ENCODE measurements around the gene HOXD3. TPM values are rescaled to one million over a fixed set of nuclear protein-coding genes. Genes with fewer than 3 reads are reported as not detected.

The HOXD3 gene
- polyA plus RNA-seq, 1 donor (not counting 4 experiments of a cell fraction or from before 2014, with no cell fraction given), result not detected

GRCh38 chr2:176205126-176205525, 48.0 kb downstream of the HOXD3 start:
- H3K4me2 ChIP-seq (ENCODE audit: control insufficient read depth, extremely low read depth, insufficient read depth, low read depth, low read length), result no peak overlapping the region
- H4K20me1 ChIP-seq (ENCODE audit: control insufficient read depth, extremely low read depth, insufficient read depth, low read length), result no peaks in the 10 kb centered on the region
- H3K9ac ChIP-seq (ENCODE audit: control insufficient read depth, extremely low read depth, insufficient read depth, low read length), result no peak overlapping the region
- peaks cover 6% of the 10 kb centered on the region for H3K27me3 ChIP-seq (ENCODE audit: control insufficient read depth, extremely low read depth, insufficient read depth, low read length)
- no peaks in the 10 kb centered on the region for H3K36me3 ChIP-seq (ENCODE audit: control insufficient read depth in 2 of 2, extremely low read depth in 1 of 2, insufficient read depth in 2 of 2, low read length in 2 of 2)
- dilution Hi-C loops (cut with MboI; ENCODE audit: extremely low pct_ligation_motif_present, low sequenced_read_pairs), result no loop called here
- DNase-seq (ENCODE audit: low read depth, low spot score) (no peak), FAIRE-seq (no peak)
- H3K9me1 ChIP-seq (ENCODE audit: control insufficient read depth, extremely low read depth, insufficient read depth, low read length), result no peaks in the 10 kb centered on the region
- H3K4me1 ChIP-seq (ENCODE audit: control insufficient read depth, extremely low read depth, insufficient read depth, low read length), result no peaks in the 10 kb centered on the region
- no peak overlapping the region for H3K4me3 ChIP-seq (ENCODE audit: control insufficient read depth in 2 of 3, extremely low read depth in 1 of 3, insufficient read depth in 2 of 3, low read depth in 1 of 3, low read length in 3 of 3)
- no peak overlapping the region for H2AFZ ChIP-seq (ENCODE audit: control insufficient read depth, low read length)
- TF ChIP-seq CTCF (optimal IDR thresholded peaks at IDR 0.05 in 1 of 3, IDR thresholded peaks at IDR 0.05 in 1 of 3, conservative IDR thresholded peaks at IDR 0.05 in 1 of 3; ENCODE audit: extremely low read depth in 1 of 3, insufficient read depth in 2 of 3, low read length in 3 of 3) (no peak), EZH2 (IDR thresholded peaks at IDR 0.05; ENCODE audit: low read length) (no peak)
- H3K79me2 ChIP-seq (ENCODE audit: control insufficient read depth, insufficient read depth, low read length), result no peaks in the 10 kb centered on the region
- H3K27ac ChIP-seq (ENCODE audit: control insufficient read depth, insufficient read depth, low read length), result no peak overlapping the region
- no peaks in the 10 kb centered on the region for H3K9me3 ChIP-seq (ENCODE audit: control insufficient read depth, low read depth, low read length)

GRCh38 chr2:176206136-176206535, 49.0 kb downstream of the HOXD3 start:
- Histone ChIP-seq H3K27me3 (ENCODE audit: control insufficient read depth, extremely low read depth, insufficient read depth, low read length) (peaks cover 3% of the 10 kb centered on the region), H2AFZ (ENCODE audit: control insufficient read depth, low read length) (no peak overlapping the region), H3K27ac (ENCODE audit: control insufficient read depth, insufficient read depth, low read length) (no peak overlapping the region), H4K20me1 (ENCODE audit: control insufficient read depth, extremely low read depth, insufficient read depth, low read length) (no peaks in the 10 kb centered on the region), H3K9me3 (ENCODE audit: control insufficient read depth, low read depth, low read length) (no peaks in the 10 kb centered on the region), H3K4me1 (ENCODE audit: control insufficient read depth, extremely low read depth, insufficient read depth, low read length) (no peaks in the 10 kb centered on the region), H3K4me2 (ENCODE audit: control insufficient read depth, extremely low read depth, insufficient read depth, low read depth, low read length) (no peak overlapping the region), H3K4me3 (ENCODE audit: control insufficient read depth in 2 of 3, extremely low read depth in 1 of 3, insufficient read depth in 2 of 3, low read depth in 1 of 3, low read length in 3 of 3) (no peak overlapping the region), H3K36me3 (ENCODE audit: control insufficient read depth in 2 of 2, extremely low read depth in 1 of 2, insufficient read depth in 2 of 2, low read length in 2 of 2) (no peaks in the 10 kb centered on the region), H3K79me2 (ENCODE audit: control insufficient read depth, insufficient read depth, low read length) (no peaks in the 10 kb centered on the region), H3K9me1 (ENCODE audit: control insufficient read depth, extremely low read depth, insufficient read depth, low read length) (no peaks in the 10 kb centered on the region), H3K9ac (ENCODE audit: control insufficient read depth, extremely low read depth, insufficient read depth, low read length) (no peak overlapping the region)
- FAIRE-seq (no peak), DNase-seq (ENCODE audit: low read depth, low spot score) (no peak)
- TF ChIP-seq CTCF (optimal IDR thresholded peaks at IDR 0.05 in 1 of 3, IDR thresholded peaks at IDR 0.05 in 1 of 3, conservative IDR thresholded peaks at IDR 0.05 in 1 of 3; ENCODE audit: extremely low read depth in 1 of 3, insufficient read depth in 2 of 3, low read length in 3 of 3), result no peak
- TF ChIP-seq EZH2 (IDR thresholded peaks at IDR 0.05; ENCODE audit: low read length), result no peak
- dilution Hi-C loops (cut with MboI; ENCODE audit: extremely low pct_ligation_motif_present, low sequenced_read_pairs), result no loop called here

All from keratinocyte (primary cell).